GM21526 (cell line): ENCODE data around the gene USH2A.

Source experiments
- ATAC-seq: cut with Tn5 transposase; IDR thresholded peaks from one replicate; pipeline ENCODE4 v1.9.1; 2021; ENCODE audit warnings: moderate library complexity; ENCODE audit not compliant: unreplicated experiment, low FRiP score

Gene USH2A

GRCh38 chr1:215583185-215583749 lies 840.0 kb downstream of the USH2A start:
- ATAC-seq, result no peak

- ATAC-seq, result no peak
These were observed 841.4 kb downstream of the USH2A start for GRCh38 chr1:215581896-215582295.
